ENCODE results near the gene GJB4. TPM values are rescaled to one million over a fixed set of nuclear protein-coding genes. Genes with fewer than 3 reads are reported as not detected.
"Not testable (repeated sequence)": the region's sequence is repeated elsewhere in the genome, so short reads cannot be mapped to it uniquely, and the experiment has no call there.

The GJB4 gene
- polyA plus RNA-seq (ENCODE audit: insufficient read length in 10 of 10), result under 1 TPM in 3 of 10 donors, not detected in 7; 0.08 to 0.18 (median 0.17) TPM
- long read RNA-seq, donor 1, result 0 reads
- long read RNA-seq, donor 2, result 0 reads
- long read RNA-seq, donor 3, result 0 reads
- long read RNA-seq, donor 4, result 0 reads
- long read RNA-seq, donor 5, result 0 reads
- long read RNA-seq, donor 6, result 0 reads
- long read RNA-seq, donor 7, result 0 reads
- long read RNA-seq, donor 8, result 0 reads
- long read RNA-seq, donor 9, result 0 reads

- DNase-seq, result no peak
Measured at GRCh38 chr1:34759503-34760357, at the start of gene GJB4. GJB4 (plus strand) TSS chr1:34759740; CDS start chr1:34761255, 1,515 bp downstream.

- DNase-seq, result no peak
Measured at GRCh38 chr1:34710812-34711211, 48.7 kb upstream of the GJB4 start.

DNA sequence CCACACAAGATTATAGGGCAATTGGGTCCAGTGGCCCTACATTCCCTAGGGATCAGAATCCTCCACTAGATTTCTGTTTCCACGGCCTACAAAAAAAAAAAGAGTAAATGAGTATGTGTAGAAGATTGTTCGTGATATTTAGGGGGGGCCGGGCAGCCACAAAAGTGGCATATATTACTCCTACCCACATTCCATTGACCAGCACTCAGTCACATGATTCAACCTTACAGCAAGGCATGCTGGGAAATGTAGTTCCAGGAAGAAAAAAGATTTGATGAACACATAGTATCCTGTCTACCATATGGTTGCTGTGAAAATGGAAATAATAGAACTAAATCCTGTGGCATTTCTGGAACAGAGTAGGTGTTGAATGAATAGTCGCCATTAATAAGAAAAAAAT, 48.1 kb upstream of the GJB4 start:
- DNase-seq, result peak in 1 of 3 donors; percentile 42

- peak; percentile 19 to 77 (median 52) for DNase-seq
Measured at GRCh38 chr1:34712007-34712688, 47.4 kb upstream of the GJB4 start.

GRCh38 chr1:34713443-34713842, 46.1 kb upstream of the GJB4 start:
- peak; percentile 64 to 90 (median 77) for DNase-seq

DNA sequence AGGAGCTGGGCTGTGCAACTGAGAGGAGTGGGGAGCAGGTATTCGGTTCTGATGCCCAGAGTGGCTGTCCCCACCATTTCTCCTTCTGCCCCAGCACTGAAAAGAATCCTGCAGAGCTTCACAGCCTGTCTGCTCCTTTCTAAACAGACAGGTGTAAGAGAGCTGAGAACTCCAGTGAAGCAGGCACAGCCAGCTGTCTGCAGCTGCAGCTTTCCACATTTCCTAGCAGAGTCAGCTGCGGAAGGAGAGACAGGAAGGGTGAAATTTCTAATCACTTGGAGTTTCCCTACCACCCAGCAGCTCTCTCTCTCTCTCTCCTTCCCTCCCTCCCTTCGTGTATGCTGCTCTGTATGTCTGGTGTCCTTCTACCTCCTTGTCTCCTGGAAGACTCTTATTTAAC, 45.2 kb upstream of the GJB4 start:
- DNase-seq, result peak in 1 of 3 donors; percentile 60

DNA sequence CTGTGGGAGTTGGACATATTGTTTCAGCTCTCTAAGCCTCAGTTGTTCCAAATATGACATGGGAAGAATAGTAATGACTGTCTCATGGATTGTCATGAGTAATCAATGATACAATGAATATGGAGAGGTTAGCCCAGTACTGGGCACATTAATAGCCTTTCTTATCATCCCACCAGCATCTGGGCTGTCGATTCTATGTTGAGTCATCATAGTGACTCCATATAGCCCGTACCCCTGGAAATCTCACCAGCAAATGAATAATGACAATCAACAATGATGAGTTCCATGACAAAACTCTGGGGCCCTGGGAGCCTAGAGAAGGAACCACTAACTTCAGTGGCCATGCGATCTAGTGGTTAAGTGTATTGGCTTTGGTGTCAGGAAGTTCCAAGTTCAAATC, 44.4 kb upstream of the GJB4 start:
- DNase-seq, result no peak

- no peak for DNase-seq
Measured at GRCh38 chr1:34721241-34721640, 38.3 kb upstream of the GJB4 start.

GRCh38 chr1:34721646-34722355, 37.7 kb upstream of the GJB4 start:
- DNase-seq, result no peak

DNA sequence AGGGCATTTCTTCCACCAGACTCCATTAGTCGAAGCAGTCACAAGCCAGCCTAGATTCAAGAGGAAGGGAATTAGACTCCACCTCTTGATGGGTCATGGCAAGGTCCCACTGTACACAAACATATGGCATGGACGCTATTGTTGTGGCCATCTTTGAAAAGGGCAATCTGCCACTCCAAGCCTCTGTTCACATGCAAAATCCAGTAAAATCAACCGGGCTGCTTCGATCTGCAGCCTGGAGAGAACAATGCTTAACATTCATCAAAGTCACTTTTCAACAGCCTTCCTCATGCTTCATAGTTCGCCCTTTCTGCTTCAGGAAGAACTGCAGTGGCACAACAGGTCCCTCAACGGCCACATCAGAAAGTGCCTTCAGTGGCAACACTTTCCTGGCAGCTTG, 32.7 kb upstream of the GJB4 start:
- no peak for DNase-seq

DNA sequence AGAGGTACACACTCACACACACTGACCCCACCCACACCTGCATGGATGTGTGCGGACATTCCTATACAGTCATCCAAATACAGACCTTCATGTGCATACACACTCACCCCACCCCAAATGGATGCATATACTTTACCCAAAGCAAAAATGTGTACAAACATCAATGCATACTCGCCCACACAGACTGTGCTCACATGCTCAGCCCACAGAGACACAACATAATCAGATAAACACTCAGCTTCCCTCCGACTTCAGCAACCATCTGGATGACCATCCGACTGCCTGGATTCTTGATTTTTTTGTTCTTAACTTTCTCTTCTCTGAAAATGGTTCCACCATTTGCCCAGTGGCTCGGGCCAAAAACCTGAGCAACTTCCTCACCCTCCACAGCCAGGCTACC, 29.1 kb upstream of the GJB4 start:
- DNase-seq, result no peak

GRCh38 chr1:34732831-34733230, 26.7 kb upstream of the GJB4 start:
- DNase-seq, result not testable (repeated sequence)

- DNase-seq, result no peak
Measured at GRCh38 chr1:34736692-34737091, 22.8 kb upstream of the GJB4 start.

DNA sequence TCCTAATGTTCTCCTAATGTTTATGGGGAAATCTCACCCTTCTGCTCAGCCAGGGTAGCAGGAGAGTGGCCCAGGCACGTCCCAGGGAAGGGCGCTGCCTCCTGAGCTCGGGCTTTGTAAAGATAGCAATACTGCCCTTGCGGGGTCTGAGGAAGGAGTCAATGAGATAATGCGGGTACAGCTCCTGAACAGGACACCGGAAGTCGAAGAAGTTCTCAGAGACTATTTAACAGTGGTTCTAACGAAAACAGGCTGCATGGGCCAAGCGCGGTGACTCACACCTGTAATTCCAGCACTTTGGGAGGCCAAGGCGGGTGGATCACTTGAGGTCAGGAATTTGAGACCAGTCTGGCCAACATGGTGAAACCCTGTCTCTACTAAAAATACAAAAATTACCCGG, 22.3 kb upstream of the GJB4 start:
- DNase-seq, result not testable (repeated sequence)

GRCh38 chr1:34739613-34740012, 19.9 kb upstream of the GJB4 start:
- DNase-seq, result no peak

GRCh38 chr1:34740161-34740868, 19.2 kb upstream of the GJB4 start:
- DNase-seq, result peak in 1 of 3 donors; percentile 10

GRCh38 chr1:34742667-34743270, 16.8 kb upstream of the GJB4 start:
- peak; percentile 29 to 82 (median 72) for DNase-seq

DNA sequence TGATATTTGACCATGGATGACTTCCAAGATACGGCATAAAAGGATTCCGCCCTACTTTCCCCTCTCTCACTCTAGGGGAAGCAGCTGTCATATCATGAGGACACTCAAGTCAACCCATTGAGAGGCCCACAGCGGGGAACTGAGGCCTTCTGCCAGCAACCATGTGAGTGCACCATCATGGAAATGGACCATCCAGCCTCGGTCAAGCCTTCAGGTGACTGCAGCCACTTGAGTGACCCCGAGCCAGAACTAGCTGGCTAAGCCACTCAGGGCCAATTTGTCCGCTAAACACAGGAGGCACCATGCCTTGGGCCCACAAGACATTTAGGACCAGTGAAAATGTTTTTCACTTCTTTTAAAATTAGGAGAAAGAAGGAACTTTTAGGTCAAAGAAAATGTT, 15.8 kb upstream of the GJB4 start:
- no peak for DNase-seq

DNA sequence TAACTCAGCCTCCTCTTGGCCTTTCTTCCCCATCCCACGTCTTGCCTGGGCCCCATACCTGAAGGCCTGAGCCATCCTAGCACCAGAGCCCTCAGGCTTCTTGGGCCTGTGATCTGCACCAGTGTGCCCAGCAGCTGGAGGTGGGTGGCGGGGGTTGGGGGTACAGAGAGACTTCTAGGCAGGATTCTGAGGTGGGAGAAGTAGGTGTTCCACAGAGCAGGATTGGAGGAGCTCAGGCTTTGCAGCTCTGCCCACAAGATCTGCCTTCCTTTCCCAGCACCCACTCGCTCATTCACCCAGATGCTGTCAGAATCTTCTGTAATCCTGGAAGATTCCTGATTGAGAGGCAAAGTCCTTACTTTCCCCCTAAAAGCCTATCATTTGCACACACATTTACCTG, 14.7 kb upstream of the GJB4 start:
- no peak for DNase-seq

DNA sequence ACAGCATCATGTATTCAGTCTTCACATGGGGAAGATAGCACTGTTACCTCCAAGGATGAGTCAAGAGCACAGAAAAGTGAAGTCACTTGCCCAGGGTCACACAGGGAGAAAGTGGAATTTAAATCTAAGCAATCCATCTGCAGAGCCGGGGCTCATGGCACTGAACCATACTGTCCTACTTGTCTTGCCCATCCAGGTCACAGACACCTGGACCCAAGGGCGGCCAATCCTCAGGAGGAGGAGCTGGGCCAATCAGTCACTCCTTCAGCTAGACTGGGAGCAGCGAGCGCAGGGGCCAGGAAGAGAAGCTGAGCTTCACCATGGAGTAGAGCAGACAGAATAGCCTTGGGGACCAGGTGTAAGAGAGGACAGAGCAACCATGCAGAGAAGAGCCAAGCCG, 13.9 kb upstream of the GJB4 start:
- DNase-seq, result no peak

DNA sequence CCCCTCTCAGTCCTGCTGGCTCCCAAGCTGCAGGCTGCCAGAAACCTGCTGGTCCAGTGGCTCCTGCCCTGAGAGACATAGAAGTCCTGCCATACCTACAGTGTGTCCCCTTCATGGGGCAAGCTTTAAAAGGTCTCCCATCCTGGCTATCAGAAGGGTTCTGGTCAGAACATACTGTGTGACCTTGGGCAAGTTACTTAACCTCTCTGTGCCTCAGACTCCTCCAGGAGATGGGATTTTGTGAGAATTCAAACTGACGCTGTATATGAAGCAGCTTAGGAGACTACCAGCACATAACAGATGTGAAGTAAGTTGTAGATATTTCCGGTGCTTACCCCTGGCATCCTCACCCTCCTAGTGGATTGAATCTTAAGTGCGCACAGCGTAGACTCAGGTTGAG, 13.4 kb upstream of the GJB4 start:
- no peak for DNase-seq
